ENCODE data around the gene RNF222. TPM values are rescaled to one million over a fixed set of nuclear protein-coding genes. Genes with fewer than 3 reads are reported as not detected.

RNF222 gene
- total and polyA plus RNA-seq, 2 of the 4 experiments (the other 2 are of a cell fraction), result not detected

GRCh38 chr17:8353736-8354135, 43.9 kb downstream of the RNF222 start:
- Histone ChIP-seq H2BK5ac (ENCODE audit: low read depth, low read length, poor library complexity, severe bottlenecking) (no peak overlapping the region), H2BK120ac (ENCODE audit: low read depth, low read length) (no peak overlapping the region), H3K27ac (ENCODE audit: insufficient read depth, low read length) (no peak overlapping the region), H4K91ac (ENCODE audit: insufficient read depth, low read depth, low read length) (no peak overlapping the region), H3K9me3 (ENCODE audit: control insufficient read depth, insufficient read depth, low read length) (no peaks in the 10 kb centered on the region), H3K4me2 (ENCODE audit: low read depth, low read length) (no peak overlapping the region), H4K5ac (ENCODE audit: low read depth, low read length) (no peak overlapping the region), H2AK9ac (replicated peaks; ENCODE audit: low read depth, low read length, poor library complexity) (no peak overlapping the region), H3K56ac (ENCODE audit: extremely low read depth, insufficient read depth, low read length) (no peak overlapping the region), H2BK20ac (ENCODE audit: low read depth, low read length) (no peak overlapping the region), H3K79me1 (ENCODE audit: low read depth in 1 of 2, low read length in 2 of 2) (no peaks in the 10 kb centered on the region), H3K4me3 (ENCODE audit: insufficient read depth, low read depth, low read length) (no peak overlapping the region), H3K9me1 (ENCODE audit: insufficient read depth, low read length) (no peaks in the 10 kb centered on the region), H4K8ac (ENCODE audit: low read depth in 2 of 2, low read length in 2 of 2) (no peak overlapping the region), H2BK15ac (ENCODE audit: low read depth, low read length) (no peak overlapping the region), H2AK5ac (ENCODE audit: low read depth, low read length) (no peak overlapping the region), H3K14ac (replicated peaks; ENCODE audit: low read depth, low read length) (no peak overlapping the region), H4K20me1 (ENCODE audit: insufficient read depth, low read length) (no peaks in the 10 kb centered on the region), H3K4me1 (ENCODE audit: control insufficient read depth, insufficient read depth, low read length) (no peaks in the 10 kb centered on the region), H3K9ac (ENCODE audit: low read depth, low read length) (no peak overlapping the region), H3K23ac (ENCODE audit: low read depth, low read length) (no peak overlapping the region), H3K36me3 (ENCODE audit: control insufficient read depth, insufficient read depth, low read length) (no peaks in the 10 kb centered on the region), H2AFZ (replicated peaks; ENCODE audit: low read length, poor library complexity) (no peak overlapping the region), H3K27me3 (ENCODE audit: control insufficient read depth, insufficient read depth, low read length) (no peaks in the 10 kb centered on the region), H3K4ac (ENCODE audit: low read depth, low read length) (no peak overlapping the region), H3K18ac (ENCODE audit: low read depth, low read length) (no peak overlapping the region)
- ATAC-seq (ENCODE audit: low read depth) (no peak), DNase-seq (no peak)
- intact Hi-C loops (cut with micrococcal nuclease) (no loop called here), dilution Hi-C loops (cut with HindIII; ENCODE audit: low sequenced_read_pairs, unreplicated experiment) (no loop called here), in situ Hi-C loops (cut with MboI; ENCODE audit: low sequenced_read_pairs) (no loop called here)
- POLR2A ChIA-PET (ENCODE audit: unreplicated experiment), result no interaction called here
- TF ChIP-seq, protein P1, sequence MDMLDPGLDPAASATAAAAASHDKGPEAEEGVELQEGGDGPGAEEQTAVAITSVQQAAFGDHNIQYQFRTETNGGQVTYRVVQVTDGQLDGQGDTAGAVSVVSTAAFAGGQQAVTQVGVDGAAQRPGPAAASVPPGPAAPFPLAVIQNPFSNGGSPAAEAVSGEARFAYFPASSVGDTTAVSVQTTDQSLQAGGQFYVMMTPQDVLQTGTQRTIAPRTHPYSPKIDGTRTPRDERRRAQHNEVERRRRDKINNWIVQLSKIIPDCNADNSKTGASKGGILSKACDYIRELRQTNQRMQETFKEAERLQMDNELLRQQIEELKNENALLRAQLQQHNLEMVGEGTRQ (IDR thresholded peaks at IDR 0.05; ENCODE audit: low read depth, low read length), result no peak
- TF ChIP-seq MAZ (IDR thresholded peaks at IDR 0.05; ENCODE audit: borderline replicate concordance, low read depth, low read length) (no peak), RCOR1 (IDR thresholded peaks at IDR 0.05; ENCODE audit: insufficient replicate concordance, low read length) (no peak), CHD1 (IDR thresholded peaks at IDR 0.05; ENCODE audit: low read depth, low read length) (no peak), POLR2A (IDR thresholded peaks at IDR 0.05; ENCODE audit: low read depth, low read length) (no peak), SMC3 (IDR thresholded peaks at IDR 0.05; ENCODE audit: low read depth, low read length) (no peak), MXI1 (IDR thresholded peaks at IDR 0.05; ENCODE audit: borderline replicate concordance, low read depth, low read length) (no peak), NFE2L2 (IDR thresholded peaks at IDR 0.05; ENCODE audit: low read depth, low read length) (no peak)
- TF ChIP-seq, protein P2, sequence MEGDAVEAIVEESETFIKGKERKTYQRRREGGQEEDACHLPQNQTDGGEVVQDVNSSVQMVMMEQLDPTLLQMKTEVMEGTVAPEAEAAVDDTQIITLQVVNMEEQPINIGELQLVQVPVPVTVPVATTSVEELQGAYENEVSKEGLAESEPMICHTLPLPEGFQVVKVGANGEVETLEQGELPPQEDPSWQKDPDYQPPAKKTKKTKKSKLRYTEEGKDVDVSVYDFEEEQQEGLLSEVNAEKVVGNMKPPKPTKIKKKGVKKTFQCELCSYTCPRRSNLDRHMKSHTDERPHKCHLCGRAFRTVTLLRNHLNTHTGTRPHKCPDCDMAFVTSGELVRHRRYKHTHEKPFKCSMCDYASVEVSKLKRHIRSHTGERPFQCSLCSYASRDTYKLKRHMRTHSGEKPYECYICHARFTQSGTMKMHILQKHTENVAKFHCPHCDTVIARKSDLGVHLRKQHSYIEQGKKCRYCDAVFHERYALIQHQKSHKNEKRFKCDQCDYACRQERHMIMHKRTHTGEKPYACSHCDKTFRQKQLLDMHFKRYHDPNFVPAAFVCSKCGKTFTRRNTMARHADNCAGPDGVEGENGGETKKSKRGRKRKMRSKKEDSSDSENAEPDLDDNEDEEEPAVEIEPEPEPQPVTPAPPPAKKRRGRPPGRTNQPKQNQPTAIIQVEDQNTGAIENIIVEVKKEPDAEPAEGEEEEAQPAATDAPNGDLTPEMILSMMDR (conservative IDR thresholded peaks at IDR 0.05; ENCODE audit: low read depth, low read length), result no peak
- CTCF ChIA-PET, result interaction anchor here (1.4 kb wide), 1 partner anchor 19 kb away, joined by 3 read pairs; no protein-coding TSS in a partner anchor
- BruUV-seq (replicated peaks), result no TSS peak
- WGBS, 2 experiments (ENCODE audit: extremely low coverage in 2 of 2, insufficient read length in 1 of 2), result no CpG with 5 or more reads among the region's 7 CpGs

Measured in IMR-90 (cell line).